Measurements from ENCODE around the gene TMEM121B. TPM values are rescaled to one million over a fixed set of nuclear protein-coding genes. Genes with fewer than 3 reads are reported as not detected.

TMEM121B gene
- polyA plus RNA-seq, 1 donor (not counting 4 experiments of a cell fraction or from before 2014, with no cell fraction given) = not detected

DNA sequence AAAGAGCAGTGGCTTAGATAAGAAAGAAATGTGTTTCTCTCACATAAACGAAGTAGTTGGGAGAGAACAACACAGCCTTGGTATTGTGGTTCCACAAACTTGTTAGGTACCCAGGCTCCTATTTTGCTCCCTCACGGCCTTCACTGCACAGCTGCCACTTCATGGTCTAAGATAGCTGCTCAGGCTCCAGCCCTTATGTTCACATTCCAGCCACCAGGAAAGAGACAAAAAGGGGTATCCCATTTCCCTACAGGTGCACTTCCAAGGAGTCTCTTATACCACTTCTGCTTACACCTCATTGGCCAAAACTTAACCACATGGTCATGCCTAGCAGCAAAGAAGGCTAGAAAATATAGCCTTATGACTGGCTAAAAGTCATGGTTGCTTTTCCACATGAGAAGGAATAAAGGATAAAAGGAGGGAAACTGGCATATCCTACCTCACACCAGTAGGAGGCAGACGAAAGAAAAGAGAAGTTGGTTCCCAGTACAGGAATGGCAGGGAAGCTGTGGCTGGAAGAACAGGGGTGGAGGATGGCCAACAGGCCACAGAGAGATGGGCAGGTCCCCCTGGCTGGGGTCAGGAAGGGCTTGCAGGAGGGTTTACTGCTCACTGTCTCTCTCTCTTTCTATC lies 43.3 kb upstream of the TMEM121B start:
- Histone ChIP-seq H3K27me3 (ENCODE audit: control insufficient read depth, extremely low read depth, insufficient read depth, low read length) (no peaks in the 10 kb centered on the region), H3K4me3 (ENCODE audit: control insufficient read depth in 2 of 3, extremely low read depth in 1 of 3, insufficient read depth in 2 of 3, low read depth in 1 of 3, low read length in 3 of 3) (no peak overlapping the region), H4K20me1 (ENCODE audit: control insufficient read depth, extremely low read depth, insufficient read depth, low read length) (no peaks in the 10 kb centered on the region), H3K4me2 (ENCODE audit: control insufficient read depth, extremely low read depth, insufficient read depth, low read depth, low read length) (no peak overlapping the region), H3K79me2 (ENCODE audit: control insufficient read depth, insufficient read depth, low read length) (no peaks in the 10 kb centered on the region), H2AFZ (ENCODE audit: control insufficient read depth, low read length) (no peak overlapping the region), H3K9ac (ENCODE audit: control insufficient read depth, extremely low read depth, insufficient read depth, low read length) (no peak overlapping the region), H3K36me3 (ENCODE audit: control insufficient read depth in 2 of 2, extremely low read depth in 1 of 2, insufficient read depth in 2 of 2, low read length in 2 of 2) (no peaks in the 10 kb centered on the region), H3K27ac (ENCODE audit: control insufficient read depth, insufficient read depth, low read length) (no peak overlapping the region), H3K9me3 (ENCODE audit: control insufficient read depth, low read depth, low read length) (no peaks in the 10 kb centered on the region), H3K4me1 (ENCODE audit: control insufficient read depth, extremely low read depth, insufficient read depth, low read length) (peaks cover 3% of the 10 kb centered on the region), H3K9me1 (ENCODE audit: control insufficient read depth, extremely low read depth, insufficient read depth, low read length) (no peaks in the 10 kb centered on the region)
- TF ChIP-seq, protein P1, sequence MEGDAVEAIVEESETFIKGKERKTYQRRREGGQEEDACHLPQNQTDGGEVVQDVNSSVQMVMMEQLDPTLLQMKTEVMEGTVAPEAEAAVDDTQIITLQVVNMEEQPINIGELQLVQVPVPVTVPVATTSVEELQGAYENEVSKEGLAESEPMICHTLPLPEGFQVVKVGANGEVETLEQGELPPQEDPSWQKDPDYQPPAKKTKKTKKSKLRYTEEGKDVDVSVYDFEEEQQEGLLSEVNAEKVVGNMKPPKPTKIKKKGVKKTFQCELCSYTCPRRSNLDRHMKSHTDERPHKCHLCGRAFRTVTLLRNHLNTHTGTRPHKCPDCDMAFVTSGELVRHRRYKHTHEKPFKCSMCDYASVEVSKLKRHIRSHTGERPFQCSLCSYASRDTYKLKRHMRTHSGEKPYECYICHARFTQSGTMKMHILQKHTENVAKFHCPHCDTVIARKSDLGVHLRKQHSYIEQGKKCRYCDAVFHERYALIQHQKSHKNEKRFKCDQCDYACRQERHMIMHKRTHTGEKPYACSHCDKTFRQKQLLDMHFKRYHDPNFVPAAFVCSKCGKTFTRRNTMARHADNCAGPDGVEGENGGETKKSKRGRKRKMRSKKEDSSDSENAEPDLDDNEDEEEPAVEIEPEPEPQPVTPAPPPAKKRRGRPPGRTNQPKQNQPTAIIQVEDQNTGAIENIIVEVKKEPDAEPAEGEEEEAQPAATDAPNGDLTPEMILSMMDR (optimal IDR thresholded peaks at IDR 0.05 in 1 of 3, IDR thresholded peaks at IDR 0.05 in 1 of 3, conservative IDR thresholded peaks at IDR 0.05 in 1 of 3; ENCODE audit: extremely low read depth in 1 of 3, insufficient read depth in 2 of 3, low read length in 3 of 3) = peak; percentile 17 to 40 (median 25)
- no peak for TF ChIP-seq EZH2 (IDR thresholded peaks at IDR 0.05; ENCODE audit: low read length)
- no peak for DNase-seq (ENCODE audit: low read depth, low spot score)
- no peak for FAIRE-seq
- dilution Hi-C loops (cut with MboI; ENCODE audit: extremely low pct_ligation_motif_present, low sequenced_read_pairs) = no loop called here

DNA sequence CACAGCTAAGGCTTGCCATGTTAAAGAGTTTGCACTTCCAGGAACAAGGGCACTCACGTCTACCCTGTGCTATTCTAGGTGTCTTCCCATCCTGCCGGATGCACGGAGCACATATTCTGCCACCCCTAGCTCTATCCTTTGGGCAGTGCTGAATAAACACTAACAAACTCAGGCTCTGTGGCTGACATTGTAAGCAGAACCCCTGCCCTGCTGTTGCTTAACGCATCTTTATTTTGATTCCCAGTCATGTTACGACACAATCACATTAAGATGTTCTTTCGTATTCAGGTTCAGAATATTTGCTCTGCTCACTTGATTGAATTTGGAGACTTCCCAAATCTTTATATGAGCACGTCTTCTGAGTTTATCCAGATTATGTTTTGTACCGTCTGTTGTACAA lies 41.6 kb upstream of the TMEM121B start:
- dilution Hi-C loops (cut with MboI; ENCODE audit: extremely low pct_ligation_motif_present, low sequenced_read_pairs) = no loop called here
- Histone ChIP-seq H3K79me2 (ENCODE audit: control insufficient read depth, insufficient read depth, low read length) (peaks cover 6% of the 10 kb centered on the region), H3K9ac (ENCODE audit: control insufficient read depth, extremely low read depth, insufficient read depth, low read length) (no peak overlapping the region), H4K20me1 (ENCODE audit: control insufficient read depth, extremely low read depth, insufficient read depth, low read length) (no peaks in the 10 kb centered on the region), H3K4me2 (ENCODE audit: control insufficient read depth, extremely low read depth, insufficient read depth, low read depth, low read length) (no peak overlapping the region), H3K9me3 (ENCODE audit: control insufficient read depth, low read depth, low read length) (no peaks in the 10 kb centered on the region), H3K27me3 (ENCODE audit: control insufficient read depth, extremely low read depth, insufficient read depth, low read length) (no peaks in the 10 kb centered on the region), H3K4me1 (ENCODE audit: control insufficient read depth, extremely low read depth, insufficient read depth, low read length) (peaks cover 10% of the 10 kb centered on the region), H2AFZ (ENCODE audit: control insufficient read depth, low read length) (no peak overlapping the region), H3K27ac (ENCODE audit: control insufficient read depth, insufficient read depth, low read length) (no peak overlapping the region), H3K36me3 (ENCODE audit: control insufficient read depth in 2 of 2, extremely low read depth in 1 of 2, insufficient read depth in 2 of 2, low read length in 2 of 2) (no peaks in the 10 kb centered on the region), H3K9me1 (ENCODE audit: control insufficient read depth, extremely low read depth, insufficient read depth, low read length) (no peaks in the 10 kb centered on the region), H3K4me3 (ENCODE audit: control insufficient read depth in 2 of 3, extremely low read depth in 1 of 3, insufficient read depth in 2 of 3, low read depth in 1 of 3, low read length in 3 of 3) (no peak overlapping the region)
- no peak for TF ChIP-seq EZH2 (IDR thresholded peaks at IDR 0.05; ENCODE audit: low read length)
- no peak for FAIRE-seq
- DNase-seq (ENCODE audit: low read depth, low spot score) = no peak

DNA sequence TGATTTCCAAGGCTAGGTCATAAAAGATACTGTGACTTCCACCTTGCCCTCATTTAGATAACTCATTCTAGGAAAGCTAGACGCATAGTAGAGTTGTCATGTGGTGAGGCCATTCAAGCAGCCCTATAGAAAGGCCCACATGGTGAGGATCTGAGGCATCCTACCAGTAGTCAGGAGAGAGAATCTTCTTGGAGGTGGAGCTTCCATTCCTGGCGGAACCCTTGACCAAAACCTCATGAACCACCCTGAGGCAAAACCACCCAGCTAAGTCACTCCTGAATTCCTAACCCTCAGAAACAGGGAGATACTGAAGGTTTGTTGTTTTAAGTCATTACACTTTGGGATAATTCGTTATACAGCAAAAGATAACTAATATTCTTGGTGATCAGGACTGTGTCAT lies 40.8 kb upstream of the TMEM121B start:
- no peak overlapping the region for H2AFZ ChIP-seq (ENCODE audit: control insufficient read depth, low read length)
- H3K79me2 ChIP-seq (ENCODE audit: control insufficient read depth, insufficient read depth, low read length) = peaks cover 11% of the 10 kb centered on the region
- TF ChIP-seq EZH2 (IDR thresholded peaks at IDR 0.05; ENCODE audit: low read length) = no peak
- TF ChIP-seq, protein P1 (optimal IDR thresholded peaks at IDR 0.05 in 1 of 3, IDR thresholded peaks at IDR 0.05 in 1 of 3, conservative IDR thresholded peaks at IDR 0.05 in 1 of 3; ENCODE audit: extremely low read depth in 1 of 3, insufficient read depth in 2 of 3, low read length in 3 of 3) = no peak
- H3K9me1 ChIP-seq (ENCODE audit: control insufficient read depth, extremely low read depth, insufficient read depth, low read length) = no peaks in the 10 kb centered on the region
- dilution Hi-C loops (cut with MboI; ENCODE audit: extremely low pct_ligation_motif_present, low sequenced_read_pairs) = no loop called here
- H3K27ac ChIP-seq (ENCODE audit: control insufficient read depth, insufficient read depth, low read length) = no peak overlapping the region
- no peak for DNase-seq (ENCODE audit: low read depth, low spot score)
- FAIRE-seq = no peak
- no peaks in the 10 kb centered on the region for H3K9me3 ChIP-seq (ENCODE audit: control insufficient read depth, low read depth, low read length)
- H3K4me2 ChIP-seq (ENCODE audit: control insufficient read depth, extremely low read depth, insufficient read depth, low read depth, low read length) = no peak overlapping the region
- H3K4me1 ChIP-seq (ENCODE audit: control insufficient read depth, extremely low read depth, insufficient read depth, low read length) = peaks cover 12% of the 10 kb centered on the region
- H4K20me1 ChIP-seq (ENCODE audit: control insufficient read depth, extremely low read depth, insufficient read depth, low read length) = no peaks in the 10 kb centered on the region
- no peak overlapping the region for H3K4me3 ChIP-seq (ENCODE audit: control insufficient read depth in 2 of 3, extremely low read depth in 1 of 3, insufficient read depth in 2 of 3, low read depth in 1 of 3, low read length in 3 of 3)
- no peaks in the 10 kb centered on the region for H3K36me3 ChIP-seq (ENCODE audit: control insufficient read depth in 2 of 2, extremely low read depth in 1 of 2, insufficient read depth in 2 of 2, low read length in 2 of 2)
- H3K9ac ChIP-seq (ENCODE audit: control insufficient read depth, extremely low read depth, insufficient read depth, low read length) = no peak overlapping the region
- no peaks in the 10 kb centered on the region for H3K27me3 ChIP-seq (ENCODE audit: control insufficient read depth, extremely low read depth, insufficient read depth, low read length)

All from keratinocyte (primary cell).